Measurements from ENCODE around the gene ASIC1.
A peak's percentile ranks its signal among the peaks of the same experiment; 100 is the strongest.

ASIC1 gene

GRCh38 chr12:50041062-50041860, 16.1 kb upstream of the ASIC1 start:
- DNase-seq, result no peak

GRCh38 chr12:50041962-50042361, 15.4 kb upstream of the ASIC1 start:
- no peak for DNase-seq

GRCh38 chr12:50042693-50043092, 14.7 kb upstream of the ASIC1 start:
- no peak for DNase-seq

- DNase-seq, result no peak
Measured at GRCh38 chr12:50043308-50043707, 14.1 kb upstream of the ASIC1 start.

- DNase-seq, result no peak
Measured at GRCh38 chr12:50043854-50044253, 13.5 kb upstream of the ASIC1 start.

GRCh38 chr12:50047693-50048250, 9.6 kb upstream of the ASIC1 start:
- DNase-seq, result peak; percentile 84

GRCh38 chr12:50049254-50050118, 7.9 kb upstream of the ASIC1 start:
- no peak for DNase-seq

- no peak for DNase-seq
Measured at GRCh38 chr12:50050119-50050385, 7.3 kb upstream of the ASIC1 start.

GRCh38 chr12:50050410-50051098, 6.8 kb upstream of the ASIC1 start:
- peak; percentile 95 for DNase-seq

GRCh38 chr12:50051101-50051806, 6.1 kb upstream of the ASIC1 start:
- DNase-seq, result no peak

GRCh38 chr12:50052544-50052943, 4.9 kb upstream of the ASIC1 start:
- no peak for DNase-seq

- no peak for DNase-seq
Measured at GRCh38 chr12:50052964-50053363, 4.4 kb upstream of the ASIC1 start.

GRCh38 chr12:50053583-50053982, 3.8 kb upstream of the ASIC1 start:
- DNase-seq, result no peak

GRCh38 chr12:50055831-50056638, 1.4 kb upstream of the ASIC1 start:
- DNase-seq, result peak; percentile 64

GRCh38 chr12:50056639-50056976, 788 bp upstream of the ASIC1 start:
- DNase-seq, result no peak

GRCh38 chr12:50057896-50058670, 687 bp downstream of the ASIC1 start:
- no peak for DNase-seq

GRCh38 chr12:50058743-50059312, 1.4 kb downstream of the ASIC1 start:
- DNase-seq, result no peak

- DNase-seq, result no peak
Measured at GRCh38 chr12:50059440-50060119, 2.2 kb downstream of the ASIC1 start.

- DNase-seq, result no peak
Measured at GRCh38 chr12:50060120-50060468, 2.7 kb downstream of the ASIC1 start.

- DNase-seq, result no peak
Measured at GRCh38 chr12:50061171-50061570, 3.8 kb downstream of the ASIC1 start.

All from hematopoietic multipotent progenitor cell treated with erythropoietin and hydrocortisone succinate and interleukin-3 and kit ligand, for 8 days (in vitro differentiated cells).